Measurements from ENCODE around the gene TLR5.
A peak's percentile ranks its signal among the peaks of the same experiment; 100 is the strongest.

TLR5 gene

GRCh38 chr1:223133306-223133823 is 9.7 kb downstream of the TLR5 start:
- no peak for DNase-seq (ENCODE audit: low read depth)
- H3K4me3 ChIP-seq (ENCODE audit: low read length) = no peak overlapping the region
- TF ChIP-seq CTCF (conservative IDR thresholded peaks at IDR 0.05; ENCODE audit: low read depth, low read length) = no peak

- no peak for DNase-seq (ENCODE audit: low read depth)
- peak; percentile 86 for TF ChIP-seq CTCF (conservative IDR thresholded peaks at IDR 0.05; ENCODE audit: low read depth, low read length)
- H3K4me3 ChIP-seq (ENCODE audit: low read length) = peak overlapping the region; percentile 39
These were observed 13.7 kb downstream of the TLR5 start for GRCh38 chr1:223129229-223129901.

GRCh38 chr1:223126741-223127140 is 16.3 kb downstream of the TLR5 start:
- TF ChIP-seq CTCF (conservative IDR thresholded peaks at IDR 0.05; ENCODE audit: low read depth, low read length) = no peak
- no peak for DNase-seq (ENCODE audit: low read depth)
- no peak overlapping the region for H3K4me3 ChIP-seq (ENCODE audit: low read length)

GRCh38 chr1:223125766-223126165 is 17.3 kb downstream of the TLR5 start:
- DNase-seq (ENCODE audit: low read depth) = no peak
- TF ChIP-seq CTCF (conservative IDR thresholded peaks at IDR 0.05; ENCODE audit: low read depth, low read length) = no peak
- H3K4me3 ChIP-seq (ENCODE audit: low read length) = no peak overlapping the region

GRCh38 chr1:223123011-223123610 is 19.9 kb downstream of the TLR5 start:
- no peak overlapping the region for H3K4me3 ChIP-seq (ENCODE audit: low read length)
- no peak for DNase-seq (ENCODE audit: low read depth)
- TF ChIP-seq CTCF (conservative IDR thresholded peaks at IDR 0.05; ENCODE audit: low read depth, low read length) = no peak

- no peak overlapping the region for H3K4me3 ChIP-seq (ENCODE audit: low read length)
- TF ChIP-seq CTCF (conservative IDR thresholded peaks at IDR 0.05; ENCODE audit: low read depth, low read length) = no peak
- DNase-seq (ENCODE audit: low read depth) = no peak
These were observed 24.6 kb downstream of the TLR5 start for GRCh38 chr1:223118418-223118817.

GRCh38 chr1:223116950-223117349 is 26.1 kb downstream of the TLR5 start:
- no peak overlapping the region for H3K4me3 ChIP-seq (ENCODE audit: low read length)
- TF ChIP-seq CTCF (conservative IDR thresholded peaks at IDR 0.05; ENCODE audit: low read depth, low read length) = no peak
- no peak for DNase-seq (ENCODE audit: low read depth)

All from retinal pigment epithelial cell (primary cell).